GM21423 (cell line): ENCODE data around the gene CCDC13.

Experiments
- ATAC-seq: cut with Tn5 transposase; IDR thresholded peaks from one replicate; pipeline ENCODE4 v1.9.1; 2021; ENCODE audit warnings: mild to moderate bottlenecking, moderate library complexity; ENCODE audit not compliant: unreplicated experiment

Gene CCDC13

GRCh38 chr3:42734263-42734860 is 38.7 kb downstream of the CCDC13 start:
- ATAC-seq = no peak

- no peak for ATAC-seq
Measured at GRCh38 chr3:42733501-42734262, 39.4 kb downstream of the CCDC13 start.

GRCh38 chr3:42732829-42733459 is 40.1 kb downstream of the CCDC13 start:
- no peak for ATAC-seq

GRCh38 chr3:42732196-42732828 is 40.7 kb downstream of the CCDC13 start:
- no peak for ATAC-seq

GRCh38 chr3:42731476-42732195 is 41.4 kb downstream of the CCDC13 start:
- no peak for ATAC-seq

GRCh38 chr3:42730706-42731420 is 42.2 kb downstream of the CCDC13 start:
- no peak for ATAC-seq

- ATAC-seq = no peak
Measured at GRCh38 chr3:42730294-42730693, 42.8 kb downstream of the CCDC13 start.

- no peak for ATAC-seq
Measured at GRCh38 chr3:42729404-42730145, 43.5 kb downstream of the CCDC13 start.

GRCh38 chr3:42728668-42729364 is 44.2 kb downstream of the CCDC13 start:
- ATAC-seq = no peak

- no peak for ATAC-seq
Measured at GRCh38 chr3:42728056-42728455, 45.0 kb downstream of the CCDC13 start.

- ATAC-seq = no peak
Measured at GRCh38 chr3:42725454-42725853, 47.6 kb downstream of the CCDC13 start.

GRCh38 chr3:42723219-42723618 is 49.8 kb downstream of the CCDC13 start:
- ATAC-seq = no peak
